Measurements from ENCODE around the gene PLB1. TPM values are rescaled to one million over a fixed set of nuclear protein-coding genes. Genes with fewer than 3 reads are reported as not detected.

Gene PLB1
- total RNA-seq, 1 donor from 2014 or later, result 2.5 TPM

GRCh38 chr2:28613186-28613585, 117.3 kb downstream of the PLB1 start:
- Histone ChIP-seq H3K27ac (peak overlapping the region; percentile 30), H3K36me3 (no peaks in the 10 kb centered on the region), H3K4me3 (no peak overlapping the region), H3K27me3 (no peaks in the 10 kb centered on the region), H3K4me1 (peaks cover 27% of the 10 kb centered on the region), H3K9me3 (no peaks in the 10 kb centered on the region)
- no peak for TF ChIP-seq POLR2A (IDR thresholded peaks at IDR 0.05)
- TF ChIP-seq POLR2AphosphoS5 (IDR thresholded peaks at IDR 0.05; ENCODE audit: insufficient read depth in 1 of 2, low read depth in 1 of 2), result no peak
- no peak for TF ChIP-seq CTCF (IDR thresholded peaks at IDR 0.05)
- no peak for DNase-seq (ENCODE audit: extremely low spot score in 2 of 2)
- intact Hi-C loops (cut with DNase I), result no loop called here

GRCh38 chr2:28613633-28614501, 118.0 kb downstream of the PLB1 start:
- no peak for DNase-seq (ENCODE audit: extremely low spot score in 2 of 2)
- peak overlapping the region; percentile 30 for H3K27ac ChIP-seq
- H3K27me3 ChIP-seq, result no peaks in the 10 kb centered on the region
- intact Hi-C loops (cut with DNase I), result no loop called here
- H3K36me3 ChIP-seq, result no peaks in the 10 kb centered on the region
- TF ChIP-seq CTCF (IDR thresholded peaks at IDR 0.05) (no peak), POLR2A (IDR thresholded peaks at IDR 0.05) (no peak), POLR2AphosphoS5 (IDR thresholded peaks at IDR 0.05; ENCODE audit: insufficient read depth in 1 of 2, low read depth in 1 of 2) (peak in 1 of 2 donors; percentile 71)
- no peaks in the 10 kb centered on the region for H3K9me3 ChIP-seq
- peaks cover 27% of the 10 kb centered on the region for H3K4me1 ChIP-seq
- no peak overlapping the region for H3K4me3 ChIP-seq

- H3K4me1 ChIP-seq, result peaks cover 33% of the 10 kb centered on the region
- no peaks in the 10 kb centered on the region for H3K9me3 ChIP-seq
- no peaks in the 10 kb centered on the region for H3K36me3 ChIP-seq
- no peaks in the 10 kb centered on the region for H3K27me3 ChIP-seq
- H3K4me3 ChIP-seq, result no peak overlapping the region
- no peak for DNase-seq (ENCODE audit: extremely low spot score in 2 of 2)
- intact Hi-C loops (cut with DNase I), result no loop called here
- no peak for TF ChIP-seq POLR2AphosphoS5 (IDR thresholded peaks at IDR 0.05; ENCODE audit: insufficient read depth in 1 of 2, low read depth in 1 of 2)
- no peak for TF ChIP-seq POLR2A (IDR thresholded peaks at IDR 0.05)
- TF ChIP-seq CTCF (IDR thresholded peaks at IDR 0.05), result no peak
- no peak overlapping the region for H3K27ac ChIP-seq
Observed at GRCh38 chr2:28615706-28616105, 119.8 kb downstream of the PLB1 start.

- DNase-seq (ENCODE audit: extremely low spot score in 2 of 2), result no peak
- Histone ChIP-seq H3K4me3 (no peak overlapping the region), H3K9me3 (no peaks in the 10 kb centered on the region), H3K36me3 (no peaks in the 10 kb centered on the region), H3K27ac (no peak overlapping the region), H3K27me3 (no peaks in the 10 kb centered on the region), H3K4me1 (peaks cover 32% of the 10 kb centered on the region)
- TF ChIP-seq POLR2A (IDR thresholded peaks at IDR 0.05), result no peak
- intact Hi-C loops (cut with DNase I), result no loop called here
Observed at GRCh38 chr2:28616396-28616999, 120.6 kb downstream of the PLB1 start.

GRCh38 chr2:28617502-28618184, 121.8 kb downstream of the PLB1 start:
- no peak for DNase-seq (ENCODE audit: extremely low spot score in 2 of 2)
- H3K27ac ChIP-seq, result no peak overlapping the region
- no peaks in the 10 kb centered on the region for H3K27me3 ChIP-seq
- no peaks in the 10 kb centered on the region for H3K36me3 ChIP-seq
- H3K9me3 ChIP-seq, result no peaks in the 10 kb centered on the region
- TF ChIP-seq CTCF (IDR thresholded peaks at IDR 0.05) (no peak), POLR2AphosphoS5 (IDR thresholded peaks at IDR 0.05; ENCODE audit: insufficient read depth in 1 of 2, low read depth in 1 of 2) (no peak), POLR2A (IDR thresholded peaks at IDR 0.05) (no peak)
- intact Hi-C loops (cut with DNase I), result no loop called here
- no peak overlapping the region for H3K4me3 ChIP-seq
- H3K4me1 ChIP-seq, result peaks cover 36% of the 10 kb centered on the region
